Psoas muscle (tissue), 8 donors: Measurements from ENCODE around the gene PDE4D. TPM values are rescaled to one million over a fixed set of nuclear protein-coding genes. Genes with fewer than 3 reads are reported as not detected.

Source experiments
- ATAC-seq, 4 donors: fragments of 200-7000 bp; cut with Tn5 transposase; one replicate each; pipeline ENCODE4 v1.9.1; 2020; ENCODE audit warnings: moderate library complexity in 3 of 4, mild to moderate bottlenecking in 2 of 4
- DNase-seq, 2 donors: peaks; one replicate each; pipeline ENCODE4 v3.0.0-alpha.2; 2020
- H3K27ac ChIP-seq: fragments of 200-600 bp; one replicate; pipeline ENCODE4 v1.8.0; 2022
- H3K27me3 ChIP-seq, 3 donors: fragments of 200-600 bp in 1 of 3; one replicate each; pipeline versions ENCODE4 v1.6.1 to v1.8.0; 2013 to 2022; ENCODE audit warnings: low read length in 2 of 3, mild to moderate bottlenecking in 2 of 3, moderate library complexity in 1 of 3; ENCODE audit not compliant: insufficient read depth in 3 of 3
- H3K36me3 ChIP-seq, 2 donors: fragments of 200-600 bp in 1 of 2; one replicate each; pipeline versions ENCODE4 v1.6.1 to v1.8.0; 2013 to 2022; ENCODE audit warnings: low read depth in 1 of 2, mild to moderate bottlenecking in 1 of 2, moderate library complexity in 1 of 2; ENCODE audit not compliant: insufficient read depth in 1 of 2
- H3K4me1 ChIP-seq: fragments of 200-600 bp; one replicate; pipeline ENCODE4 v1.8.0; 2022
- H3K4me3 ChIP-seq: fragments of 200-600 bp; one replicate; pipeline ENCODE4 v1.8.0; 2022; ENCODE audit warnings: mild to moderate bottlenecking
- H3K9me3 ChIP-seq: fragments of 200-600 bp; one replicate; pipeline ENCODE4 v1.8.0; 2022
- CTCF ChIP-seq: fragments of 200-600 bp; IDR thresholded peaks from one replicate; pipeline ENCODE4 v1.8.0; 2022; ENCODE audit warnings: antibody characterized with exemption
- WGBS, 3 donors: extraction: QIAGEN DNeasy Blood & Tissue Kit; methylation state at CpG; one replicate each; pipeline versions ENCODE4 v1.1.6 to v1.1.7; 2013; 5-methylcytosine and 5-hydroxymethylcytosine counted together
- intact Hi-C, 2 donors: fragments of 100-400 bp; cut with DNase I; formaldehyde crosslinking; loops; one replicate each; pipeline versions ENCODE4 v1.11.0 to v1.14.2; 2022
- polyA plus RNA-seq, 3 donors: library from polyadenylated mRNA; stranded (reverse); fragments of 200-250 nt; gene quantifications; one replicate each; pipeline ENCODE4 v1.2.3, GENCODE V29; 2013
- total RNA-seq, 4 donors: library from RNA; stranded (reverse); fragmentation: NEBNext Ultra II Directional in 2 of 4; extraction: Animal tissue kit (Norgen Biotek cat#: 25700) in 2 of 4; gene quantifications; one replicate each; pipeline versions ENCODE4 v1.2.1 to v1.2.4, GENCODE V29; 2021 to 2023
- donor health status: healthy with polysubstance abuse.
- donor health status: DM: no; HTN: no; CAD: no; lungs with moderate emphysema.
- donor health status: Bipolar disorder and iron deficiency.
- donor health status: healthy.
- donor health status: DM: yes; HTN: yes; CAD: no.
- donor health status: DM: no; HTN: no; CAD: no.
- donor health status: DM: no; HTN: no; CAD: no.
- donor health status: DM: yes; HTN: yes; CAD: no.

Gene PDE4D
- total and polyA plus RNA-seq, 7 donors: 42.6 to 283 (median 88.7) TPM

GRCh38 chr5:59299006-59299405 lies 594.5 kb downstream of the PDE4D start:
- no peak overlapping the region for H3K4me3 ChIP-seq
- no peaks in the 10 kb centered on the region for H3K27me3 ChIP-seq
- DNase-seq: no peak
- WGBS, 3 donors: 13 to 36% (median 23%) methylated on average over 3 of the region's 3 CpGs
- H3K4me1 ChIP-seq: peaks cover 37% of the 10 kb centered on the region
- ATAC-seq: peak; percentile 39 to 46 (median 44)
- H3K9me3 ChIP-seq: no peaks in the 10 kb centered on the region
- no peak for TF ChIP-seq CTCF
- peak overlapping the region; percentile 70 for H3K27ac ChIP-seq
- H3K36me3 ChIP-seq: no peaks in the 10 kb centered on the region
- intact Hi-C loops: no loop called here

GRCh38 chr5:59296317-59297264 lies 596.9 kb downstream of the PDE4D start:
- Histone ChIP-seq H3K4me3 (peak overlapping the region; percentile 55), H3K9me3 (no peaks in the 10 kb centered on the region), H3K27me3 (no peaks in the 10 kb centered on the region), H3K36me3 (no peaks in the 10 kb centered on the region), H3K4me1 (peaks cover 51% of the 10 kb centered on the region), H3K27ac (peak overlapping the region; percentile 70)
- intact Hi-C loops: no loop called here
- no peak for TF ChIP-seq CTCF
- ATAC-seq (peak in 2 of 4 donors; percentile 21 to 22), DNase-seq (no peak)
- 14 to 25% (median 19%) methylated on average over 5 of the region's 5 CpGs for WGBS, 3 donors

- H3K4me3 ChIP-seq: no peak overlapping the region
- H3K36me3 ChIP-seq: no peaks in the 10 kb centered on the region
- peaks cover 50% of the 10 kb centered on the region for H3K4me1 ChIP-seq
- no peak for TF ChIP-seq CTCF
- WGBS, 3 donors: 53 to 84% (median 57%) methylated on average over 4 of the region's 4 CpGs
- H3K27me3 ChIP-seq: no peaks in the 10 kb centered on the region
- peak; percentile 55 to 80 (median 65) for ATAC-seq
- no peaks in the 10 kb centered on the region for H3K9me3 ChIP-seq
- intact Hi-C loops: no loop called here
- no peak for DNase-seq
- peak overlapping the region; percentile 41 for H3K27ac ChIP-seq
These were observed 599.8 kb downstream of the PDE4D start for GRCh38 chr5:59293700-59294099.

- no peak for TF ChIP-seq CTCF
- ATAC-seq (no peak), DNase-seq (no peak)
- H3K27me3 ChIP-seq: no peaks in the 10 kb centered on the region
- H3K9me3 ChIP-seq: no peaks in the 10 kb centered on the region
- H3K4me1 ChIP-seq: peaks cover 38% of the 10 kb centered on the region
- H3K4me3 ChIP-seq: no peak overlapping the region
- no peak overlapping the region for H3K27ac ChIP-seq
- H3K36me3 ChIP-seq: no peaks in the 10 kb centered on the region
- intact Hi-C loops: no loop called here
These were observed 601.6 kb downstream of the PDE4D start for GRCh38 chr5:59291941-59292340.
